Measurements from ENCODE around the gene NFYB.
"Not testable (repeated sequence)": the region's sequence is repeated elsewhere in the genome, so short reads cannot be mapped to it uniquely, and the experiment has no call there.

Gene NFYB

DNA sequence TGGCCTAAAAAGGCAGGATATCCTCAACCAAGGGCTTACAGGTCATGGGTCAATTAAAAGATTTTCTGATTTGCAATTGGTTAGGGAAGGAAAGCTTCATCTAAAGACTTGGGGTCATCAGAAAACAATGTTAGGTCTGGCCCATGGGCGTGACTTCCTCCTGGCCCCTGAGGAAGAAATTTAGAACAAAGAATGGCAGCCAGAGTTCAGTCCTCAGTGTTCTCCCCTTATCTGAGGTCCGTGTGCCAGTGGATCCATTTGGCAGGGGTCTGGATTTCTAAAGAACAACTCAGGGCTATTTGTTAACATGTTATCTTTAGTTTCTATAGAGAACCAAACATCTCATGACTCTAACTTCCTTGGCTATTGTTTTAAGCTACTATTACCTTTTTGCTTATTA is 27.8 kb upstream of the NFYB start:
- DNase-seq (ENCODE audit: extremely low read depth, insufficient read length): no peak
- H3K36me3 ChIP-seq (ENCODE audit: control insufficient read depth, insufficient read depth, low read length): no peaks in the 10 kb centered on the region
- H3K4me3 ChIP-seq (replicated peaks; ENCODE audit: low read depth, low read length): no peak overlapping the region
- TF ChIP-seq, protein P1, sequence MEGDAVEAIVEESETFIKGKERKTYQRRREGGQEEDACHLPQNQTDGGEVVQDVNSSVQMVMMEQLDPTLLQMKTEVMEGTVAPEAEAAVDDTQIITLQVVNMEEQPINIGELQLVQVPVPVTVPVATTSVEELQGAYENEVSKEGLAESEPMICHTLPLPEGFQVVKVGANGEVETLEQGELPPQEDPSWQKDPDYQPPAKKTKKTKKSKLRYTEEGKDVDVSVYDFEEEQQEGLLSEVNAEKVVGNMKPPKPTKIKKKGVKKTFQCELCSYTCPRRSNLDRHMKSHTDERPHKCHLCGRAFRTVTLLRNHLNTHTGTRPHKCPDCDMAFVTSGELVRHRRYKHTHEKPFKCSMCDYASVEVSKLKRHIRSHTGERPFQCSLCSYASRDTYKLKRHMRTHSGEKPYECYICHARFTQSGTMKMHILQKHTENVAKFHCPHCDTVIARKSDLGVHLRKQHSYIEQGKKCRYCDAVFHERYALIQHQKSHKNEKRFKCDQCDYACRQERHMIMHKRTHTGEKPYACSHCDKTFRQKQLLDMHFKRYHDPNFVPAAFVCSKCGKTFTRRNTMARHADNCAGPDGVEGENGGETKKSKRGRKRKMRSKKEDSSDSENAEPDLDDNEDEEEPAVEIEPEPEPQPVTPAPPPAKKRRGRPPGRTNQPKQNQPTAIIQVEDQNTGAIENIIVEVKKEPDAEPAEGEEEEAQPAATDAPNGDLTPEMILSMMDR (IDR thresholded peaks at IDR 0.05; ENCODE audit: insufficient read depth, low read length, poor library complexity, severe bottlenecking): no peak
- H3K27me3 ChIP-seq (replicated peaks; ENCODE audit: control insufficient read depth, insufficient read depth, low read length): no peaks in the 10 kb centered on the region

DNA sequence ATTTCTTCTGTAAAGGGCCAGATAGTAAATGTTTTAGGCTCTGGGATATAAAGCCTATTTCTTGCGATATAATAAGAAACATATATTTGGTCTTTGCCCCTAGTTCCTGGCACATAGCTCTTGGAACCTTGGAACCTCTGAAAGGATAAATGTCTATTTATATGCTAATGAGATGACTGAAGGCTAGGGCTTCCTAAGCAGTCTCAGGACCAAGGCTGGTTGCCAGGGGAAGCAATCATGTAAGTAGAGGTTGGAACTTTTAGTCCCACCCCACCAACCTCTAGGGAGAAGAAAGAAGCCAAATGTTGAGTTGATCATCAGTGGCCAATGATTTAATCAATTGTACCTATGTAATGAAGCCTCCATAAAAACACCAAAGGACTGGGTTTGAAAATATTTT is 26.6 kb upstream of the NFYB start:
- H3K4me3 ChIP-seq (replicated peaks; ENCODE audit: low read depth, low read length): no peak overlapping the region
- no peaks in the 10 kb centered on the region for H3K27me3 ChIP-seq (replicated peaks; ENCODE audit: control insufficient read depth, insufficient read depth, low read length)
- TF ChIP-seq, protein P1 (IDR thresholded peaks at IDR 0.05; ENCODE audit: insufficient read depth, low read length, poor library complexity, severe bottlenecking): no peak
- no peaks in the 10 kb centered on the region for H3K36me3 ChIP-seq (ENCODE audit: control insufficient read depth, insufficient read depth, low read length)
- DNase-seq (ENCODE audit: extremely low read depth, insufficient read length): no peak

DNA sequence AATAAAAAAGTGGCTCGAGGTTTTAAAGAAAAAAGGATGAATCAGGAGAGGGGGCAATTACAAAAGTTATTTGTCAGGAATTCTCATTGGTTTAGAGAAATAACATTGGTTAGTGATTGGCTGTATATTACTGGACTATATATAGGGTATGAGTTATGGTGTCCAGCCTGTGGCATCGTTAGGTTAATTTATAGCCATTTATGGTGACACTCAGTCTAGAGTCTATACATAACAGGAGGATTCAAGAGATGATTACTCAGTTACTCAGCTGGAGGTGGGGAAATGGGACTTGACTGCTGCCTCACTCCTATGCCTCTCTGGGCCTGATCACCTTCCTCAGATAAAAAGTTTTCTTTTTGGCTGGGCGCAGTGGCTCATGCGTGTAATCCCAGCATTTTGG is 25.6 kb upstream of the NFYB start:
- Histone ChIP-seq H3K27me3 (replicated peaks; ENCODE audit: control insufficient read depth, insufficient read depth, low read length) (no peaks in the 10 kb centered on the region), H3K4me3 (replicated peaks; ENCODE audit: low read depth, low read length) (no peak overlapping the region), H3K36me3 (ENCODE audit: control insufficient read depth, insufficient read depth, low read length) (no peaks in the 10 kb centered on the region)
- no peak for DNase-seq (ENCODE audit: extremely low read depth, insufficient read length)
- TF ChIP-seq, protein P1 (IDR thresholded peaks at IDR 0.05; ENCODE audit: insufficient read depth, low read length, poor library complexity, severe bottlenecking): no peak

DNA sequence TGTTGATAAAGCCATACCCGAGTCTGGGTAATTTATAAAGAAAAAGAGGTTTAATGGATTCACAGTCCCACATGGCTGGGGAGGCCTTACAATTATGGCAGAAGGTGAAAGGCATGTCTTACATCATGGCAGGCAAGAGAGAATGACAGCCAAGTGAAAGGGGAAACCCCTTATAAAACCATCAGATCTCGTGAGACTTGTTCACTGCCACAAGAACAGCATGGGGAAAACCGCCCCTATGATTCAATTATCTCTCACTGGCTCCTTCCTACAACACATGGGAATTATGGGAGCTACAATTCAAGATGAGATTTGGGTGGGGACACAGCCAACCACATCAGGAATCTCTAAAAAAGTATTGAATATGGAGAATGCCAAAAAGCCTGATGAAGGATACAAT is 25.0 kb upstream of the NFYB start:
- not testable (repeated sequence) for H3K27me3 ChIP-seq (replicated peaks; ENCODE audit: control insufficient read depth, insufficient read depth, low read length); DNase-seq (ENCODE audit: extremely low read depth, insufficient read length); H3K36me3 ChIP-seq (ENCODE audit: control insufficient read depth, insufficient read depth, low read length); H3K4me3 ChIP-seq (replicated peaks; ENCODE audit: low read depth, low read length)

DNA sequence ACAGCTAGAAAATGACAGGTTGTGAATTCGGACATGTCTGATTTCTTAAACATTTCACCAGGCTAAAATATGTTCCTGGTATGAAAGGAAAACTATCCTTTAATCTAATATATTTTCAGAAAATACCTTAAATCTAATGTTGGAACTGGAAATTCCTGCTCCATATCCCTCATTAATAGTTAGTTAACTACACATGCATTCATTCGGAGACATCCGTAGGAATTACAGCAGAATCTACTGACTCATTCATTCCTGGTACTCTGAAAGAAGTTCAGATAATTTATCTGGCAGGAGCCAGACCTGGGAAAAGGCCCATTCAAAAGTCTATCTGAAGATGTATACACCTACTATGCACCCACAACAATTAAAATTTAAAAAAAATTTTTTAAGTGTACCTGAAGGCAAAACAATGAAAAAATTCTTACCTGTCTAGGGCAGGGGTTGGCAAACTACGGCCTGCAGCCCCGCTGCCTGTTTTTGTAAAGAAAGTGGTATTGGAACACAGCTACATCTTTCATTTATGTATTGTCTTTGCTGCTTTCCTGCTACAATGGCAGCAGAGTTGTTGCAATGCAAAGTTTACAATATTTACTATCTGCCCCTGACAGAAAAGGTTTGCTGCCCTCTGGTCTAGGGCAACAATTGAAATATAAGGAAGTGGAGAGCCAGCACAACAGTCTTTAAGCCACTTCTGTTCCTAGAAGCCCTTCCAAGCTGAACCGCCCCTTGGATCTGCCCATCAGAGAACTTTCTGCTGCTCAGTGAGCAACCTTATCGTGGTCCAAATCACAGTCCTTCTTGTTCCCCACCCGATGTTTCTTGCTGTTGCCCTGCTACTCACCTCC is 17.9 kb upstream of the NFYB start:
- H3K4me3 ChIP-seq (replicated peaks; ENCODE audit: low read depth, low read length): no peak overlapping the region
- no peaks in the 10 kb centered on the region for H3K36me3 ChIP-seq (ENCODE audit: control insufficient read depth, insufficient read depth, low read length)
- no peak for DNase-seq (ENCODE audit: extremely low read depth, insufficient read length)
- H3K27me3 ChIP-seq (replicated peaks; ENCODE audit: control insufficient read depth, insufficient read depth, low read length): no peaks in the 10 kb centered on the region
- TF ChIP-seq, protein P1 (IDR thresholded peaks at IDR 0.05; ENCODE audit: insufficient read depth, low read length, poor library complexity, severe bottlenecking): no peak

DNA sequence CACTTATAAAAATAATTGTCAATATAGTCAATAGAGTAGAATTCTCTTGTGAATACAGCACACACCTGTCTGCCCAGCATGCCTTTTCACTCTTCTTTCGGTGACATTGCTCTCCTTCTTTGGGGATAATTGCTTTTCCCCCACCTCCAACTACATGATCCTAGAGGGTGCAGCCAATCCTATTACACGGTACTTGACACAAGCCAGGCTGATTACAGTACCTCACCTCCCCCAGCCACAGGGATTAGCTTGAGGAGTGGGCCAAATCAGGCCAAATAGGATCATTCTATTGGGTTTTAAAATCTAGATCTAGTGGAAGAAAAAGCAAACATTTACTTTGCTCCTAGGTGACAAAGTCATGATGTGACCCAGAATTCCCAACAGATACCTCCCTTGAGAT is 16.8 kb upstream of the NFYB start:
- Histone ChIP-seq H3K36me3 (ENCODE audit: control insufficient read depth, insufficient read depth, low read length) (no peaks in the 10 kb centered on the region), H3K27me3 (replicated peaks; ENCODE audit: control insufficient read depth, insufficient read depth, low read length) (no peaks in the 10 kb centered on the region), H3K4me3 (replicated peaks; ENCODE audit: low read depth, low read length) (no peak overlapping the region)
- DNase-seq (ENCODE audit: extremely low read depth, insufficient read length): no peak
- TF ChIP-seq, protein P1 (IDR thresholded peaks at IDR 0.05; ENCODE audit: insufficient read depth, low read length, poor library complexity, severe bottlenecking): no peak

Data from GM06990 (cell line).